Measurements from ENCODE around the gene SSR1.
"Not testable (repeated sequence)": the region's sequence is repeated elsewhere in the genome, so short reads cannot be mapped to it uniquely, and the experiment has no call there.

The SSR1 gene

DNA sequence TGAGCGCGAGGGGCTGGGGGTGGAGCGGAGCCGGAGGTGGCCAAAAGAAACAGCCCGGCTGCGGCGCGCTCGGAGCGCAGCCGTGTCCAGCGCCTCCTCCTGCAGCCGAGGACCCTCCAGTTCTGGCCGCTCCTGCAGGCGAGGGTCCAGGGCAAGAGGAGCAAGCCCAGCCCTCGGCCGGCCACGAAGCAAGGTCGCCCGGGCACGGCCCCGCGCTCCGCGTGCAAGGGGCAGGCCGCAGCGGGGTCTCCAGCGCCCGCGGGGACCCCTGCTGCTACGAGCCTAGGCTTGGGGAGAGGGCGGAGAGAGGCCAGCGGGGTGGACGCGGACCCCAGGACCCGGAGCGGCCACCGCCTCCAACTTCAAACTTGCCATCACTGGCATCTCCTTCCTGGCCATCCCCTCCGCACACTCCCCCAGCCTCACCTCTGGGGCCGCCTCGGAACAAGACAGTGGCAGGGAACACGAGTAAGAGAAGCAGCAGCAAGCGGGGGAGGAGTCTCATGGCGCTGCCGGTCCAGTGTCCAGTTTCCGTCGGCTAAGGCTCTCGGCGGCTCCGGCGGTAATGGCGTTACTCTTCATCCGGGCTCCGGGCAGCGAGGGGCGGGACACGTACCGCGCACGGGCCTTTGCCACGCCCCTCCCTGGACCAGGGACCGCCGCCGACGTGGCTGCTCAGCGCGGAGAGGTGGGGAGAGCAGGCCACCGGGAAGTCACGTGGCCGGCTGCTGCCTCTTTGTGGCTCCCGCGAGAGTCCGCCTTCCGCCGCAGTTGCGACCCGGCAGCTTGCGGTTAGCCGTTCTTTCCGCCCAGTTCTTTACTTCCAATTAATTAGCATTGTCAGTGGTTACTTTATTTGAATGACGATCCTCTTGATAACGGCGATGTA is at the start of gene SSR1:
Gene SSR1, minus strand, starts transcription at position 584 of the 889 bp plus-strand sequence. Its CDS starts 79 bp downstream, at position 505.
- Histone ChIP-seq H3K4me1 (ENCODE audit: insufficient read depth, low read length, severe bottlenecking) (peaks cover 21% of the 10 kb centered on the region), H3K4me2 (ENCODE audit: low read length) (peak within 1 kb of the TSS; percentile 90), H3K4me3 (ENCODE audit: low read depth, low read length, poor library complexity, severe bottlenecking) (peak within 1 kb of the TSS; percentile 98), H2AFZ (ENCODE audit: low read length) (no peak within 1 kb of the TSS), H4K20me1 (ENCODE audit: insufficient read depth, low read length) (no peaks in the 10 kb centered on the region), H3K27ac (ENCODE audit: low read depth, low read length, poor library complexity, severe bottlenecking) (peak within 1 kb of the TSS; percentile 59), H3K36me3 (ENCODE audit: insufficient read depth, low read length) (peaks cover 34% of the 10 kb centered on the region), H3K9ac (ENCODE audit: low read length) (peak within 1 kb of the TSS; percentile 99), H3F3A (ENCODE audit: insufficient read depth, low read length) (no peaks in the 10 kb centered on the region), H3K79me2 (ENCODE audit: insufficient read depth, low read length) (peaks cover 31% of the 10 kb centered on the region), H3K27me3 (ENCODE audit: insufficient read depth, low read length) (no peaks in the 10 kb centered on the region), H3K9me2 (ENCODE audit: low read depth, low read length) (no peaks in the 10 kb centered on the region), H3K9me3 (ENCODE audit: low read length) (no peaks in the 10 kb centered on the region)
- TF ChIP-seq, protein P1, sequence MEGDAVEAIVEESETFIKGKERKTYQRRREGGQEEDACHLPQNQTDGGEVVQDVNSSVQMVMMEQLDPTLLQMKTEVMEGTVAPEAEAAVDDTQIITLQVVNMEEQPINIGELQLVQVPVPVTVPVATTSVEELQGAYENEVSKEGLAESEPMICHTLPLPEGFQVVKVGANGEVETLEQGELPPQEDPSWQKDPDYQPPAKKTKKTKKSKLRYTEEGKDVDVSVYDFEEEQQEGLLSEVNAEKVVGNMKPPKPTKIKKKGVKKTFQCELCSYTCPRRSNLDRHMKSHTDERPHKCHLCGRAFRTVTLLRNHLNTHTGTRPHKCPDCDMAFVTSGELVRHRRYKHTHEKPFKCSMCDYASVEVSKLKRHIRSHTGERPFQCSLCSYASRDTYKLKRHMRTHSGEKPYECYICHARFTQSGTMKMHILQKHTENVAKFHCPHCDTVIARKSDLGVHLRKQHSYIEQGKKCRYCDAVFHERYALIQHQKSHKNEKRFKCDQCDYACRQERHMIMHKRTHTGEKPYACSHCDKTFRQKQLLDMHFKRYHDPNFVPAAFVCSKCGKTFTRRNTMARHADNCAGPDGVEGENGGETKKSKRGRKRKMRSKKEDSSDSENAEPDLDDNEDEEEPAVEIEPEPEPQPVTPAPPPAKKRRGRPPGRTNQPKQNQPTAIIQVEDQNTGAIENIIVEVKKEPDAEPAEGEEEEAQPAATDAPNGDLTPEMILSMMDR (IDR thresholded peaks at IDR 0.05; ENCODE audit: low read length), result no peak
- no peak for TF ChIP-seq EZH2 (IDR thresholded peaks at IDR 0.05; ENCODE audit: borderline replicate concordance, low read length)

DNA sequence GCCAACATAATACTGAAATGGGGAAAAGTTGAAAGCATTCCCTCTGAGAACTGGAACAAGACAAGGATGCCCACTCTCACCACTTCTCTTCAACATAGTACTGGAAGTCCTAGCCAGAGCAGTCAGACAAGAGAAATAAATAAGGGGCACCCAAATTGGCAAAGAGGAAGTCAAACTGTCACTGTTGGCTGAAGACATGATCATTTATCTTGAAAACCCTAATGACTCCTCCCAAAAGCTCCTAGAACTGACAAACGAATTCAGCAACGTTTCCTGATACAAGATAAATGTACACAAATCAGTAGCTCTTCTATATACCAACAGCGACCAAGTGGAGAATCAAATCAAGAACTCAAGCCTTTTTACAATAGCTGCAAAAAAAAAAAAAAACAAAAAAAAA is 38.9 kb upstream of the SSR1 start:
- not testable (repeated sequence) for H4K20me1 ChIP-seq (ENCODE audit: insufficient read depth, low read length); H3K27me3 ChIP-seq (ENCODE audit: insufficient read depth, low read length); H3K36me3 ChIP-seq (ENCODE audit: insufficient read depth, low read length); H3K79me2 ChIP-seq (ENCODE audit: insufficient read depth, low read length); H2AFZ ChIP-seq (ENCODE audit: low read length); H3K9ac ChIP-seq (ENCODE audit: low read length); H3K4me1 ChIP-seq (ENCODE audit: insufficient read depth, low read length, severe bottlenecking); H3K9me3 ChIP-seq (ENCODE audit: low read length); H3F3A ChIP-seq (ENCODE audit: insufficient read depth, low read length); H3K4me2 ChIP-seq (ENCODE audit: low read length); H3K27ac ChIP-seq (ENCODE audit: low read depth, low read length, poor library complexity, severe bottlenecking); H3K9me2 ChIP-seq (ENCODE audit: low read depth, low read length); H3K4me3 ChIP-seq (ENCODE audit: low read depth, low read length, poor library complexity, severe bottlenecking)

DNA sequence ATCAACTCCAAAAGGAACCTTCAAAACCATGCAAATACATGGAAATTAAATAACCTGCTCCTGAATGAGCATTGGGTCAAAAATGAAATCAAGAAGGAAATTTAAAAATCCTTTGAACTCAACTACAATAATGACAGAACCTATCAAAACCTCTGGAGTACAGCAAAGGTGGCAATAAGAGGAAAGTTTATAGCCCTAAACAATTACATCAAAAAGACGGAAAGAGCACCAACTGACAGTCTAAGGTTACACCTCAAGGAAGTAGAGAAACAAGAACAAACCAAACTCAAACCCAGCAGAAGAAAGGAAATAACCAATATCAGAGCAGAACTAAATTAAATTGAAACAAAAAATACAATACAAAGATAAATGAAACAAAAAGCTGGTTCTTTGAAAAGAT is 37.6 kb upstream of the SSR1 start:
- not testable (repeated sequence) for H3K4me3 ChIP-seq (ENCODE audit: low read depth, low read length, poor library complexity, severe bottlenecking); H3F3A ChIP-seq (ENCODE audit: insufficient read depth, low read length); H3K79me2 ChIP-seq (ENCODE audit: insufficient read depth, low read length); H3K4me1 ChIP-seq (ENCODE audit: insufficient read depth, low read length, severe bottlenecking); H4K20me1 ChIP-seq (ENCODE audit: insufficient read depth, low read length); H3K9ac ChIP-seq (ENCODE audit: low read length); H3K4me2 ChIP-seq (ENCODE audit: low read length); H3K27ac ChIP-seq (ENCODE audit: low read depth, low read length, poor library complexity, severe bottlenecking); H3K36me3 ChIP-seq (ENCODE audit: insufficient read depth, low read length); H3K27me3 ChIP-seq (ENCODE audit: insufficient read depth, low read length); H3K9me2 ChIP-seq (ENCODE audit: low read depth, low read length); H2AFZ ChIP-seq (ENCODE audit: low read length); H3K9me3 ChIP-seq (ENCODE audit: low read length)

DNA sequence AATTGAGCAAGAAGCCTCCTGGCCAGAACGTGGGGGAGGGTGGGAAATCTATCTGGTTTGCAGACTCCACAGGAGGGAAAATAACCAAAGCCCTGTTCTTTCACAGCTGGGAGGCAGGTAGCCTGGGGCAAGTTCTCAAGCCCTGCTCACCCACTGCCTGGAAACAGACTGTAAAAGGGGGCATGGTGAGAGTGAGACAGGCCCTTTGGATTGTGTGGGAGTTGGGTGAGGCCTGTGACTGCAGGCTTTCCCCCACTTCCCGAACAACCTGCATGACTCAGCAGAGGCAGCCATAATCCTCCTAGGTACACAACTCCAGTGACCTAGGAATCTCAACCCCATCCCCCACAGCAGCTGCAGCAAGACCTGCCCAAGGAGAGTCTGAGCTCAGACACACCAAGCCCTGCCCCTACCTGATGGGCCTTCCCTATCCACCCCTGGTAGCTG is 34.6 kb upstream of the SSR1 start:
- not testable (repeated sequence) for H3K4me1 ChIP-seq (ENCODE audit: insufficient read depth, low read length, severe bottlenecking); H3K79me2 ChIP-seq (ENCODE audit: insufficient read depth, low read length); H3K4me3 ChIP-seq (ENCODE audit: low read depth, low read length, poor library complexity, severe bottlenecking); H3K36me3 ChIP-seq (ENCODE audit: insufficient read depth, low read length); H3K9me3 ChIP-seq (ENCODE audit: low read length); H3F3A ChIP-seq (ENCODE audit: insufficient read depth, low read length); H2AFZ ChIP-seq (ENCODE audit: low read length); H3K27me3 ChIP-seq (ENCODE audit: insufficient read depth, low read length); H4K20me1 ChIP-seq (ENCODE audit: insufficient read depth, low read length); H3K27ac ChIP-seq (ENCODE audit: low read depth, low read length, poor library complexity, severe bottlenecking); H3K9ac ChIP-seq (ENCODE audit: low read length); H3K4me2 ChIP-seq (ENCODE audit: low read length); H3K9me2 ChIP-seq (ENCODE audit: low read depth, low read length)

DNA sequence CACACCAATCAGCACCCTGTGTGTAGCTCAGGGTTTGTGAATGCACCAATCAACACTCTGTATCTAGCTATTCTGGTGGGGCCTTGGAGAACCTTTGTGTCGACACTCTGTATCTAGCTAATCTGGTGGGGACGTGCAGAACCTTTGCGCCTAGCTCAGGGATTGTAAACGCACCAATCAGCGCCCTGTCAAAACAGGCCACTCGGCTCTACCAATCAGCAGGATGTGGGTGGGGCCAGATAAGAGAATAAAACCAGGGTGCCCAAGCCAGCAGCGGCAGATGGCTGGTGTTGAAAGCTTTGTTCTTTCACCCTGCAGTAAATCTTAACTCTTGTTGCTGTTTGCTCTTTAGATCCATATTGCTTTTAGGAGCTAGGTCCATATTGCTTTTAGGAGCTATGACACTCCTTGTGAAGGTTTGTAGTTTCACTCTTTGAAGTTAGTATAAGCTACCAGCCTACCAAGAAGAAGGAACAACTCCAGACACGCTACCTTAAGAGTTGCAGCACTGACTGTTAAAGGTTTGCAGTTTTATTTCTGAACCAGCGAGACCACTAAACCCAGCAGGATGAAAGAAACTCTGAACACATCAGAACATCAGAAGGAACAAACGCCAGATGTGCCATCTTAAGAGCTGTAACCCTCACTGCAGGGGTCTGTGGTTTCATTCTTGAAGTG is 31.9 kb upstream of the SSR1 start:
- H3K79me2 ChIP-seq (ENCODE audit: insufficient read depth, low read length); H3K9me3 ChIP-seq (ENCODE audit: low read length); H2AFZ ChIP-seq (ENCODE audit: low read length); H3K9me2 ChIP-seq (ENCODE audit: low read depth, low read length); H3K27me3 ChIP-seq (ENCODE audit: insufficient read depth, low read length); H3K27ac ChIP-seq (ENCODE audit: low read depth, low read length, poor library complexity, severe bottlenecking); H3K4me3 ChIP-seq (ENCODE audit: low read depth, low read length, poor library complexity, severe bottlenecking); H4K20me1 ChIP-seq (ENCODE audit: insufficient read depth, low read length); H3K4me2 ChIP-seq (ENCODE audit: low read length); H3K36me3 ChIP-seq (ENCODE audit: insufficient read depth, low read length); H3K4me1 ChIP-seq (ENCODE audit: insufficient read depth, low read length, severe bottlenecking); H3K9ac ChIP-seq (ENCODE audit: low read length); H3F3A ChIP-seq (ENCODE audit: insufficient read depth, low read length): not testable (repeated sequence)

Data from OCI-LY1 (cell line).